HG02642 (cell line): ENCODE measurements around the gene CELF1.

Experiments used
- ATAC-seq: cut with Tn5 transposase; IDR thresholded peaks from one replicate; pipeline ENCODE4 v1.9.1; 2021; ENCODE audit warnings: mild to moderate bottlenecking; ENCODE audit not compliant: unreplicated experiment, poor library complexity

CELF1 gene

DNA sequence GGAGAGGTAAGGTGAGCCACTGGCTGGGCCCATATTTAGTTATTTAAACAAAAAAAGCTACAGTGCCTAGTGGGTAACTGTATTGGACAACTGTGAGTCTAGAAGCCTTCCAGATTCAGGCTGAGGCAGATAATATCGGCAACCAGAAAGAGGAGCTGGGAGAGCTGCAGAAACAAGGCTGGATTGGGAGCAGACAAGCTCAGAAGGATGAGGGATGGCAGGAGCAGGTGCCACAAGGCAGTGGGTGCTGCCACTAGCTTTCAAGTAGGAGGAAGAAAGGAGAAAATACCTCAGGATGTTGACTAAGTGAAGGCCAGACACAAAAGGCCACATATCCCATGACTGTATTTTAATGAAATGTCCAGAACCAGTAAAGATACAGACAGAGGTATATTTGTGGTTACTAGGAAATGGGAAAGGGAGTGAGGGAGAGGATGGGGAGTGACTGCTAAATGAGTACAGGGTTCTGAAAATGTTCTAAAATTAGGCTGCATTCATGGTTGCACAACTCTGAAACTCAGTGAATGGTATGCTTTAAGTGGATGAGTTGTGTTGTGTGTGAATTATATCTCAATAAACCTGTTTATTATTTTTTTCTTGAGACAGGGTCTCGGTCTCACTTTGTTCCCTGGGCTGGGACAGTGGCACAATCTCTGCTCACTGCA lies 92.2 kb downstream of the CELF1 start:
- ATAC-seq = no peak

DNA sequence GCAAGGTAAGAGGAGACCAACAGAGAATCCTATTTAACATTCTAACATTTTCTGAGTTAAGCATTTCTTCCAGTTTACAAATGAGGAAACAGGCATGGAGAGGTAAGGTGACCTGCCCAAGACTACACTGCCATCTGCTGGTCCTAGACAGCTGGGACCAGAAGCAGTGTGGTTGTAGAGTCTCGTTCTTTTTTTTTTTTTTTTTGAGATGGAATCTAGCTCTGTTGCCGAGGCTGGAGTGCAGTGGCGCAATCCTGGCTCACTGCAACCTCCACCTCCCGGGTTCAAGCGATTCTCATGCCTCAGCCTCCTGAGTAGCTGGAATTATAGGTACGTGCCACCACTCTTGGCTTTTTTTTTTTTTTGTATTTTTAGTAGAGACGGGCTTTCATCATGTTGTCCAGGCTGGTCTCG lies 98.7 kb downstream of the CELF1 start:
- ATAC-seq = peak; percentile 70

DNA sequence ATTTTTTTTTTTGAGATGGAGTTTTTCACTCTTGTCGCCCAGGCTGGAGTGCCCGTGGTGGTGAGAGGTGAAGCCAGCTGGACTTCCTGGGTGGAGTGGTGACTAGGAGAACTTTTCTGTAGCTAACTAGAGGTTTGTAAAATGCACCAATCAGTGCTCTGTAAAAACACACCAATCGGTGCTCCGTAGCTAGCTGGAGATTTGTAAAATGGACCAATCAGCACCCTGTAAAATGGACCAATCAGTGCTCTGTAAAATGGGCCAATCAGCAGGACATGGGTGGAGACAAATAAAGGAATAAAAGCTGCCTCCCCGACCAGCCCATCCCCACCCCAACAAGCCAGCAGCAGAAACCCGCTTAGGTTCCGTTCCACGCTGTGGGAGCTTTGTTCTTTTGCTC lies 99.6 kb downstream of the CELF1 start:
- ATAC-seq = no peak

DNA sequence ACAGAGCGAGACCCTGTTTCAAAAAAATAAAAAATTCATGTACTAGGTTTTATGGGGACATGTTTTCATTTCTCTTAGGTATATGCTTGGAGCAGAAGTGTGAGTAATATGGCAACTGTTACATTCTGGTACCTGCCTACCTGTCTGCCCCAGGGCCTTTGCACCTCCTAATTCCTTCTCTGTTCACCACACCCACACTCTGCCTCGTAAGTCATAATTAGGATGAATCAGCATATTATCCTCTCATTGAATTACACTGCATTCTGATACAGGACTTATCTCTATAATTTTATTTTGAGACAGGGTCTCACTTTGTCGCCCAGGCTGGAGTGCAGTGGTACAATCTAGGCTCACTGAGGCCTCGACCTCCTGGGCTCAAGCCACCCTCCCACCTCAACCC lies 100.9 kb downstream of the CELF1 start:
- ATAC-seq = no peak

DNA sequence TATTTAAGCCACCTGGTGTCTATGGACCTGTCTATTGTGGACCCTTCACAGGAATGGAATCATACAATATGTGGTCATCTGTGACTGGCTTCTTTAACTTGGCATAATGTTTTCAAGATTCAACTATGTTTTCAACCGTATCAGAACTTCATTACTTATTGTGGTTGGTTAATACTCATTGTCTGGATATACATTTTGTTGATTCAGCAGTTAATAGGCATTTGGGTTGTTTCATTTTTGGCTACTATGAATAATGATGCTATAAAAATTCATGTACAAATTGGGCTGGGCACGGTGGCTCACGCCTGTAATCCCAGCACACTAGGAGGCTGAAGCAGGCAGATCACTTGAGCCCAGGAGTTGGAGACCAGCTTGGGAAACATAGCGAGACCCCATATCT lies 101.5 kb downstream of the CELF1 start:
- ATAC-seq = no peak

DNA sequence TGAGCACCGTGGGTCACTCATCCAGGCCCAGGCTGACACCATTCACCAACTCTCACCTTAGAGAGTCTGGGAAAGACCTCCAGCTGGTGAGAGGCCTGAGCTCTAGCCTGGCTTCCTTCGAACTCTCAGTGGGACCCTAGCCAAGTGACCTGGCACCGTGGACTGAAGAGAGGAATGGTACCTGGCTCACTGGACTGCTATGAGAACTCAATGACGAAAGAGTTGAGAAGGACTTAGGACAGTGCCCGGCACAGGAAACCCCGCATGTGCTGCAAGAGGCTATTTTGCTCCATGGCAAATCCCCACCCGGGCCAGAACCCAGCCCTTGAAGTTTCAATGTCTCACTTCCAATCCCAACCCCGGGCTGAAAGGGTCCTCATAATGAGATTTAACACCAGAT lies 103.4 kb downstream of the CELF1 start:
- ATAC-seq = no peak

DNA sequence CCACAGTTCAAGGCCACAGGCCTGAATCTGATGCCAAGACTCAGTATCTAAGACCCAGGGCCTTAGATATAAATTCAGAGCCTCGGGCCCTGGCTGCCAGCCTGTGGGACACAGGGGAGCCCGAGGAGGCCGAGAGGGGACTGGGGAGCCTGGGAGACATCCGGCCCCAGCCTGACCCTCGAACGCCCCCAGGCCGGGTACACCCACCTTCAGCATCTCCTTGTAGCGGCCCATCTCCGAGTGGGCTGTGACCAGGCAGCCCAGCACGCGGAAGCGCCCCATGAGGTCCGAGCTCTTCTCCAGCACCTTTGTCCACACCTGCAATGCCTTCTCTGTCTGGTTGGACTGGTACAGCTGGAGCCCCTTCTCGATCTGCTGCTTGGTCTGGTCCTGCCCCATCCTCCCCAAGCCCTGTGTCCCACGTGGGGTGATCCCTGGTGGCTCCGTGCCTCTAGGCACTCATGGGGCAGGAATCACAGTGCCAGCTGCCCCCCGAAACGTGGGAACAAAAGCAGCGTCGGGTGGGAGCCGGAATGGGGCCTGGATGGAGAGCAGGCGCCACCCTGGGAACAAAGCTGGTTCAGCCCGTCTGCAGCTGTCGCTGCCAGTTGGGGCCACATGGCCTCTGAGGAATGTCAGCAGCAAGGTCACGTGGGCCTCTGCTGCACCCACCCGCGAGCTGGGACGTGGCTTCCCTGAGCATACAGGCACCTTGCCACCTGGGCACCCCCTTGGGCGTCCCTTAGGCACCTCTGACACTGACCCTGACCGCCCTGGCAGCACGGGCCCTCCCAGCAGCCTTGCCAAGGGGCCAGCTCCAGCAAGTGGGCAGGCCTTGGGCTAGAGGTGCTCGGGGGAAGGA lies 104.1 kb downstream of the CELF1 start, which contains the start of gene RAPSN:
Gene RAPSN (minus strand): TSS at position 571 of the 862 bp plus-strand sequence. CDS start 172 bp downstream, at position 399.
- no peak for ATAC-seq

DNA sequence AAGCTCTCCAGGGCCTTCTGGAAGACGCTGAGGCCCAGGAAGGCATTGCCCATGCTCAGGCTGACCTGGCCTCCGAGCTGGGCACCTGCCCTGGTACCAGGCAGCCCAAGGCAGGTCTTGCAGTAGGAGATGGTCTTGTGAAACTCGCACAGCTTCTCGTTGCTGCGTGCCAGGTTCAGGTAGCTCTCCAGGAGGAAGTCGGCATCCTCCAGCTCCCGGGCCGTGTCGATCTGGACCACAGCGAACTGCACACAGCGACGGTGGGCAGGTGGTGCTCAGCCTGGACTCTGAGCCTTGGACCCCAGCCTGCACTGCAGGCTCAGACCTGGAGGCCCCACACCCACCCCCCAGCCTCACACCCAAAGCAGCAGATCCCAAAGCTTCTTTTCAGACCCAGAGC lies 105.0 kb downstream of the CELF1 start:
- no peak for ATAC-seq

DNA sequence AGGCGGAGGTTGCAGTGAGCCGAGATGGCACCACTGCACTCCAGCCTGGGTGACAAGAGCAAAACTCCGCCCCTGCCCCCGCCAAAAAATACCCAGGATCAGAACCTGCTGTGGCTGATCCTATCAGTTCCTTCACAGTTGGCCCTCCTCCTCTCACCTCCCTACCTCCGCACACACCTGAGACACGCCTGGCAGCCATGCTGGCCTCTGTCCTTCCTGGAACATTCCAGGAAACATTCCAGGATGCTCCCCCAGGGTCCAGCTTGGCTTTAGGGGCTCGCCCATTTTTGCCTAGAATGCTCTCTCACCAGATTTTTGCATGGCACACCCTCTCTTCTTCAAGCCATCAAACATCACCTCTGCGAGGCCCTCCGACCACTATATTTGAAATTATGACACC lies 106.1 kb downstream of the CELF1 start:
- ATAC-seq = no peak

DNA sequence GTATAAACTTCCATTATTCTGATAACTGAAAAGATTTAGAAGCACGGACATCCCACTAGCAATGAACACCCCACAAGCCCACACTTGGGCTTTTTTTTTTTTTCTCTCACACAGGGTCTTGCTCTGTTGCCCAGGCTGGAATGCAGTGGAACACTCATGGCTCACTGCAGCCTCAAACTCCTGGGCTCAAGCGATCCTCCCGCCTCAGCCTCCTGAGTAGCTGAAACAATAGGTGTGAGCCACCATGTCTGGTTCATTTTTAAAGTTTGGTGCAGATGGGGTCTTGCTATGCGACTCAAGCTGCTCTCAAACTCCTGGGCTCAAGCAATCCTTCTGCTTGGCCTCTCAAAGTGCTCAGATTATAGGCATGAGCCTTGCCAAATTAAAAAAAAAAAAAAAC lies 107.1 kb downstream of the CELF1 start:
- ATAC-seq = no peak

DNA sequence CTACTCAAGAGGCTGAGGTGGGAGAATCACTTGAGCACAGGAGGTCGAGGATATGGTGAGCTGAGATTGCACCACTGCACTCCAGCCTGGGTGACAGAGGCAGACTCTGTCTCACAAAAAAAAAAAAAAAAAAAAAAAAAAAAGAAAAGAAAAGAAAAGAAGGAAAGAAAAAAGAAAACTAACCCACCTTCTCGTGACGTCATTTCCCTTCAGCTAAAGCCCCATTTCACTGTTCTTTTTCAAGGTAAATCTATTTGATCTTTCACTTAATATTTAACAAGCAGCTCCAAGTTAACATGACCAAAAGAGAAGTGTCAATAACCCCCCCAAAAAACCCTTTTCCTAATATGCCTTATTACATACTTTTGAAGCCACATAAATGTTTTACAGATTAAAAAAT lies 109.1 kb downstream of the CELF1 start:
- ATAC-seq = no peak

DNA sequence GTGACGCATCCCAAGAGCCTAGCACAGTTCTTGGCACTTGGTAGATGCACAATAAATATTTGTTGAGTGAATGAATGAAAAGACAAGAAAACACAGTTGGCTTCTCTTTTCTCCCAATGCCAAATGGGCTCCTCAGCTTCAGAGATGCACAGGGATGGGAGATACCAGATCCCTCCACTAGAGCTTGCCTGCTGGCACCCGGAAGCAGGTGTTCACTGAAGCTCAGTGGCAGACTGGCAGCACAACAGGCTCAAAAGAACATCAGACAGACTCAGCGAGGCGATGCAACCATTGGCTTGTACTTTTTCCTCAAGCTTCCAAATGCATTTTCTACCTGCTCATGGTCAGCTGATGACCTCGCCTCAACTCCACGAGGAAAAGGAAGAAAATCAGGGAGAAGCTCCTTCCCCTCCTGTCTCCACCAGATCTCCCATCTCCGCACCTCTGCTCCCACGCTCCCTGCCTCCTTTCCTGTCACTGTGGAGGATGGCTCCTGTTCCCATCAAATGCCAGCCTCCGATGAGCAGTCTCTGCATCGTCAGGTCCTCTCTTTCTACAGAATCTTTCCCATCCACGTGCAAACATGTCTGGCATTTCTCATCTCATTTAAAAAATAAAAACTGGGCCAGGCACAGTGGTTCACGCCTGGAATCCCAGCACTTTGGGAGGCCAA lies 109.8 kb downstream of the CELF1 start:
- no peak for ATAC-seq

DNA sequence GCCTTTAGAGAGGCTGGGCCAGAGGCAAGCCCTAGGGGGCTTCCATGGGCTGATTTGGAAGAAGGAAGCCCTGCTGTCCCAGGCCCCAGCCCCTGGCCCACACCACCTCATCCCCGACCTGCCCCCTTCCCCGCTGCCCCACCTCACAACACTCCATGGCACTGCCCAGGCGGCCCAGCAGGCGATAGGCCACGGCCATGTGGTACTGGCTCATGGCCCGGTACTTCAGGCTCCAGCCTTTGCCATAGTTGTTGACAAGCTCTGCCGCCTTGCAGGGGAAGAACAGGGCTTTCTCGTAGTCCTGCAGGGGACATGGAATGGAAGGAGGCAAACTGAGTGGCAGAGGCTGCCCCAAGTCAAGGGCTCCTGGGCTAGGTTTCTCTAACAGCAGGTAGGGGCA lies 110.4 kb downstream of the CELF1 start:
- ATAC-seq = no peak

DNA sequence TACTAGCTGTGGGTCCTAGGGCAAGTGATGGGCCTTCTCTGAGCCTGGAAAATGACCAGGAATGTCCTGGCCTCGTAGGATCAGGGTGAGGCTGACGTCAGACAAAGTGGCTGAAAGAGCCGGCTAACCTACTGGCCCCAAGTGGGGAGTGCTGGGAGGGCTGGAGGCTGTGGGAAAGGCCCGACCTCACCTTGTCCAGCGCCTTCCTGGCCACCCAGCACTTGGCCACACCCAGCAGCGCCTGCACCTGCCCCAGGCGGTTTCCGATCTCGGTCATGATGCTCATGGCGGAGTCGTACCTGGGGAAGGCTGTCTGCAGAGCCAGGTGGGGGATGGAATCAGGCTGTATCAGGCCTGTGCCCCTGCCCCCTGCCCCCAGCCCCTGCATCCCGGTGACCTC lies 111.5 kb downstream of the CELF1 start:
- ATAC-seq = no peak

DNA sequence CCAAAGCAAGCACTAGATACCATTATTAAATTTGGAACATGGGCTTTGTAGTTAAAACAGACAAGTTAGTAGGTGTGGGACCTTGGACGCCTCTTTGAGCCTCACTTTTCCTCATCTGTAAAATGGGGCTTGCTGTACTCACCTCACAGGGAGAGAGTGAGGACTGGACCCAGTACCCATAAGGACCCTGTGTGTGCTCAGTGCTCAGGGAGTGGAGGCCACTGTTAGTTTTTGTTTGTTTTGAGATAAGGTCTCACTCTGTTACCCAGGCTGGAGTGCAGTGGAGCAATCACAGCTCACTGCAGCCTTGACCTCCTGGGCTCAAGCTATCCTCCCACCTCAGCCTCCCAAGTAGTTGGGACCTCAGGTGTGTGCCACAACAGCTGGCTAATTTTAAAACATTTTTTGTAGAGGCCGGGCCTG lies 112.9 kb downstream of the CELF1 start:
- ATAC-seq = no peak

DNA sequence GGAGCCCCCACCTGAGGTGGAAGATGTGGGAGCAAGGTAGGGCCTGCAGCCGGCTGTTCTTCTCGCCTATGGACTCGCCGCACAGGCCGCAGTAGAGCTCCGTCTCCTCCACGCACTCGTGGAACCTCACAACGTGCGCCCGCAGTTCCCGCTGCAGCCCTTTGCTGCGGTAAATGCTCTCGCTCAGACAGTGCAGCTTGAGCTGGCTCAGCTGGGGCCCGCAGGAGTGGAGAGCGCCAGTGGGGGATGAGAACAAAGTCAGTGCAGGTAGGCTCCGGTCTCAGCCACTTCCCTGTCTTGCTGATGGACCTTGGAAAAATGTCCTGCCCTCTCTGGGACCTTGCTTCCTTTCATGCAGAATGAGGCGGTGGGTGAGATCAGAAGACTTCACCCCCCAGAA lies 114.2 kb downstream of the CELF1 start:
- no peak for ATAC-seq

DNA sequence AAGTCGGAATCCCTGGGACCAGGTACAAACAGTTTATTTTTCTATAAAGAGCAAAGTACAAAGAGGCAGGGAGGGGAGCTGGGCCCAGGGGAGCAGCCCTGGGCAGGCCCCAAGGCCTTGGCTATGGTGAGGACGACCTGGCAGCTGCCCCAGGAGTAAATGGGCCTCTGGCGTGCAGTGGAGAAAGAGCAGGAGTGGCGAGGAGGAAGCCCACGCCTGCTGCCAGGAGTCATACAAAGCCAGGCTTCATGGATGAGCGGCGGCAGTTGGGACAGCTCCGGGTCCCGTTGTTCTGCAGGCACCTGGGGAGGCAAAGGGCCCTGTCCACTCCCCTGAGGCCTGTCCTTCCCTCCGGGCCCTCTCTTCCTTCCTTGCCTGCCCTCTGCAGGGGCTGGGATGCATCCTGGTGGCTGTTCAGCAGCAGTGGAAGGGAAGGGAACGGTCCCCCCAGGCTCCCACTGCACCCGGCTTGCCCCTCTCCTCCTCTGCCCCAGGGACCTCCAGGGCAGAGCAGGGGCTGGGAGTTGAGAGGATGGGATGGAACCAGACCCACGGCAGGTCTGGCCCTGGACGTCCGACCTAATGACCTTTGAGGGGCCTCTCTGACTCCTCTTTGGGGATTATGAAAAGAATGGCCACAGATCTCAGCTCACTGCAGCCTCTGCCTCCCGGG lies 115.0 kb downstream of the CELF1 start:
- no peak for ATAC-seq

DNA sequence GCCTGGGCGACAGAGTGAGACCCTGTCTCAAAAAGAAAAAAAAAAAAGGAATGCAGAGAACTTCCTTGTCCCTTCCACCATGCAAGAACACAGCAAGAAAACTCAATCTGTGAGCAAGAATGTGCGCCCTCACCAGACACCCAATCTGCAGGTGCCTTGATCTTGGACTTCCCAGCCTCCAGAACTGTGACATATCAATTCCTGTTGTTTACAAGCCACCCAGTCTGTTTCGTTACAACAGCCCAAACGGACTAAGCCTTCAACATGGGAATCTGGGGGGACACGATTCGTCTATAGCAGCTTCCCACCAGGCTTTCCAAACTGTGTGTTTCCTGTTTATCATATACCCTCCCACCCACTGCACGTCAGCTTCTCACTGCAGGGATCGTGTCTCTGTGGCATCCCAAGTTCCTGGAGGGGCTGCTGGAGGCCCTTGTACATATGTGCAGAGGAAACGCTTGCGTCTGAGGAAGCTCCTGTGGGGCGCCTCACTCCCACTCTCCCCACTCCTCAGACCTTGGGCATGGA lies 115.7 kb downstream of the CELF1 start:
- ATAC-seq = no peak

DNA sequence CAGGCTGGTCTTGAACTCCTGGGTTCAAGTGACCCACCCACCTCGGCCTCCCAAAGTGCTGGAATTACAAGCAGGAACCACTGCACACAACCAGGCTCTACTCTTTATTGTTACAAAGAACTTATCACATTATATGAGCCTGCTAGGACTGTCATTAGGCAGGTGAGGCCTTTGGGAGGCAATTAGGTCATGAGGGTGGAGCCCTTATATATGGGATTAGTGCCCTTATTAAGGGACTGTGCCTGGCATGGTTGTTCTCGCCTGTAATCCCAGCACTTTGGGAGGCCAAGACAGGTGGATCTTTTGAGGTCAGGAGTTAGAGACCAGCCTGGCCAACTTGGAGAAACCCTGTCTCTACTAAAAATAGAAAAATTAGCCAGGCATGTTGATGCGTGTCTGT lies 116.2 kb downstream of the CELF1 start:
- ATAC-seq = no peak

DNA sequence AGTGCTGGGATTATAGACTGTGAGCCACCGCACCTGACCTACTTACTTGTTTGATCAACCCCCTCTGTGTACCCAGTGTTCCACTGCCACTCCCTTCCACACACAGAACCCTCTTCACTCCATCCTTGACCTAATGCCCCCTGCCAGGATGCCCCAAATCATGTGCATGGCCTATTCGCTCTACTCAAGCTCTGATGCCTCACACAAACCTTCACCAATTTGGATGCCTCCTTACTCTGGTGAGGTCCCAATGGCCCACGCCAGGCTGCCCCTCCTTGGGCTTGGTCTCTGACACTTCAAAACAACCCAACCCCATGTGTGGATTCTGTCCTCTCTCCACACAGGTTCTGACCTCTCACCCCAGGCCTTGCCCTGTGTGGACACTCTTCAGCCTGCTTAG lies 117.2 kb downstream of the CELF1 start:
- no peak for ATAC-seq
